Measurements from ENCODE around the gene EGR1. TPM values are rescaled to one million over a fixed set of nuclear protein-coding genes. Genes with fewer than 3 reads are reported as not detected.
"Not testable (repeated sequence)": the region's sequence is repeated elsewhere in the genome, so short reads cannot be mapped to it uniquely, and the experiment has no call there.

The EGR1 gene
- polyA plus RNA-seq, 3 donors from 2014 or later = 0.52 to 0.99 TPM; not detected in 1

- DNase-seq = no peak
- peaks cover 0 to 11% (median 6%) of the 10 kb centered on the region in 3 donors for H3K27me3 Mint-ChIP-seq (ENCODE audit: low read depth in 3 of 3)
- no peak overlapping the region for H3K27ac Mint-ChIP-seq
- H3K4me3 Mint-ChIP-seq = no peak overlapping the region
- no peaks in the 10 kb centered on the region for H3K9me3 Mint-ChIP-seq
- H3K36me3 Mint-ChIP-seq = peaks cover 0 to 8% (median 4%) of the 10 kb centered on the region in 3 donors
- H3K4me1 Mint-ChIP-seq = peaks cover 11 to 13% of the 10 kb centered on the region in 2 donors
These were observed 3.8 kb downstream of the EGR1 start for GRCh38 chr5:138468966-138469539.

GRCh38 chr5:138469540-138470321 is 4.5 kb downstream of the EGR1 start:
- Mint-ChIP-seq H3K36me3 (peaks cover 0 to 8% (median 4%) of the 10 kb centered on the region in 3 donors), H3K4me1 (peaks cover 11 to 13% of the 10 kb centered on the region in 2 donors), H3K27me3 (ENCODE audit: low read depth in 3 of 3) (peaks cover 0 to 11% (median 6%) of the 10 kb centered on the region in 3 donors), H3K9me3 (no peaks in the 10 kb centered on the region), H3K27ac (peak overlapping the region in 1 of 6 donors; percentile 60), H3K4me3 (no peak overlapping the region)
- no peak for DNase-seq

GRCh38 chr5:138470322-138471051 is 5.2 kb downstream of the EGR1 start:
- Mint-ChIP-seq H3K36me3 (peaks cover 0 to 8% (median 4%) of the 10 kb centered on the region in 3 donors), H3K4me1 (peaks cover 11 to 13% of the 10 kb centered on the region in 2 donors), H3K27ac (peak overlapping the region in 1 of 6 donors; percentile 60), H3K27me3 (ENCODE audit: low read depth in 3 of 3) (peaks cover 2 to 15% (median 6%) of the 10 kb centered on the region in 3 donors), H3K4me3 (no peak overlapping the region), H3K9me3 (no peaks in the 10 kb centered on the region)
- DNase-seq = no peak

- DNase-seq = no peak
- H3K9me3 Mint-ChIP-seq = no peaks in the 10 kb centered on the region
- H3K36me3 Mint-ChIP-seq = peaks cover 0 to 8% (median 4%) of the 10 kb centered on the region in 3 donors
- no peak overlapping the region for H3K27ac Mint-ChIP-seq
- H3K27me3 Mint-ChIP-seq (ENCODE audit: low read depth in 3 of 3) = peaks cover 2 to 14% (median 6%) of the 10 kb centered on the region in 3 donors
- no peak overlapping the region for H3K4me3 Mint-ChIP-seq
- H3K4me1 Mint-ChIP-seq = peaks cover 11 to 13% of the 10 kb centered on the region in 2 donors
These were observed 5.7 kb downstream of the EGR1 start for GRCh38 chr5:138471052-138471361.

- DNase-seq = no peak
- Mint-ChIP-seq H3K27ac (no peak overlapping the region), H3K27me3 (ENCODE audit: low read depth in 3 of 3) (peaks cover 2 to 18% (median 4%) of the 10 kb centered on the region in 3 donors), H3K9me3 (no peaks in the 10 kb centered on the region), H3K36me3 (peaks cover 0 to 8% (median 2%) of the 10 kb centered on the region in 3 donors), H3K4me3 (no peak overlapping the region), H3K4me1 (peaks cover 1 to 3% of the 10 kb centered on the region in 2 donors)
These were observed 7.1 kb downstream of the EGR1 start for GRCh38 chr5:138472353-138472752.

GRCh38 chr5:138473151-138473550 is 7.9 kb downstream of the EGR1 start:
- not testable (repeated sequence) for H3K36me3 Mint-ChIP-seq, H3K9me3 Mint-ChIP-seq, H3K4me1 Mint-ChIP-seq, H3K4me3 Mint-ChIP-seq, H3K27ac Mint-ChIP-seq, DNase-seq
- H3K27me3 Mint-ChIP-seq (ENCODE audit: low read depth in 3 of 3) = peaks cover 2 to 15% (median 2%) of the 10 kb centered on the region in 3 donors

GRCh38 chr5:138476918-138477317 is 11.6 kb downstream of the EGR1 start:
- no peaks in the 10 kb centered on the region for H3K4me1 Mint-ChIP-seq
- H3K27me3 Mint-ChIP-seq (ENCODE audit: low read depth in 3 of 3) = peaks cover 2 to 14% (median 5%) of the 10 kb centered on the region in 3 donors
- no peak for DNase-seq
- no peak overlapping the region for H3K4me3 Mint-ChIP-seq
- H3K9me3 Mint-ChIP-seq = no peaks in the 10 kb centered on the region
- no peaks in the 10 kb centered on the region for H3K36me3 Mint-ChIP-seq
- H3K27ac Mint-ChIP-seq = no peak overlapping the region

- Mint-ChIP-seq H3K4me3 (no peak overlapping the region), H3K27me3 (ENCODE audit: low read depth in 3 of 3) (peaks cover 0 to 5% (median 3%) of the 10 kb centered on the region in 3 donors), H3K27ac (no peak overlapping the region), H3K36me3 (peaks cover 0 to 3% (median 0%) of the 10 kb centered on the region in 3 donors), H3K4me1 (no peaks in the 10 kb centered on the region), H3K9me3 (no peaks in the 10 kb centered on the region)
- DNase-seq = no peak
These were observed 17.4 kb downstream of the EGR1 start for GRCh38 chr5:138482638-138483037.

GRCh38 chr5:138488481-138488945 is 23.2 kb downstream of the EGR1 start:
- H3K4me1 Mint-ChIP-seq = peaks cover 8 to 13% of the 10 kb centered on the region in 2 donors
- DNase-seq = no peak
- H3K36me3 Mint-ChIP-seq = peaks cover 0 to 3% (median 0%) of the 10 kb centered on the region in 3 donors
- H3K9me3 Mint-ChIP-seq = no peaks in the 10 kb centered on the region
- no peak overlapping the region for H3K4me3 Mint-ChIP-seq
- H3K27me3 Mint-ChIP-seq (ENCODE audit: low read depth in 3 of 3) = peaks cover 2 to 8% (median 7%) of the 10 kb centered on the region in 3 donors
- no peak overlapping the region for H3K27ac Mint-ChIP-seq

GRCh38 chr5:138489683-138490061 is 24.4 kb downstream of the EGR1 start:
- Mint-ChIP-seq H3K36me3 (peaks cover 0 to 3% (median 0%) of the 10 kb centered on the region in 3 donors), H3K9me3 (no peaks in the 10 kb centered on the region), H3K4me1 (peaks cover 8 to 13% of the 10 kb centered on the region in 2 donors), H3K27ac (no peak overlapping the region), H3K4me3 (no peak overlapping the region), H3K27me3 (ENCODE audit: low read depth in 3 of 3) (peaks cover 2 to 8% (median 7%) of the 10 kb centered on the region in 3 donors)
- DNase-seq = no peak

GRCh38 chr5:138490648-138491283 is 25.5 kb downstream of the EGR1 start:
- Mint-ChIP-seq H3K4me3 (peak overlapping the region; percentile 10 to 72 (median 63)), H3K27ac (no peak overlapping the region), H3K9me3 (no peaks in the 10 kb centered on the region), H3K27me3 (ENCODE audit: low read depth in 3 of 3) (peaks cover 2 to 12% (median 12%) of the 10 kb centered on the region in 3 donors), H3K4me1 (peaks cover 8 to 13% of the 10 kb centered on the region in 2 donors), H3K36me3 (no peaks in the 10 kb centered on the region)
- DNase-seq = no peak

- Mint-ChIP-seq H3K27ac (no peak overlapping the region), H3K4me1 (peaks cover 8 to 13% of the 10 kb centered on the region in 2 donors), H3K4me3 (peak overlapping the region; percentile 29 to 72 (median 63))
These were observed 26.0 kb downstream of the EGR1 start for GRCh38 chr5:138491284-138491648.

More at GRCh38 chr5:138491284-138491648, 26.0 kb downstream of the EGR1 start:
- no peak for DNase-seq
- Mint-ChIP-seq H3K27me3 (ENCODE audit: low read depth in 3 of 3) (peaks cover 2 to 12% (median 12%) of the 10 kb centered on the region in 3 donors), H3K36me3 (no peaks in the 10 kb centered on the region), H3K9me3 (no peaks in the 10 kb centered on the region)

Measured in immature natural killer cell (primary cell).